Heart right ventricle (tissue), 16 donors: ENCODE results near the gene ERCC4. TPM values are rescaled to one million over a fixed set of nuclear protein-coding genes. Genes with fewer than 3 reads are reported as not detected.

ENCODE experiments used
- ATAC-seq, 8 donors: fragments of 200-7000 bp; cut with Tn5 transposase; one replicate each; pipeline ENCODE4 v1.9.1; 2020; ENCODE audit warnings: mild to moderate bottlenecking in 8 of 8, moderate library complexity in 8 of 8, moderate number of reproducible peaks in 1 of 8
- DNase-seq, 2 donors: peaks; one replicate each; pipeline ENCODE4 v3.0.0-alpha.2; 2020
- H3K27ac ChIP-seq, 10 donors: fragments of 200-600 bp; sonication (generic) in 2 of 10; one replicate each; pipeline versions ENCODE4 v1.5.0 to v1.8.0; 2020 to 2022; ENCODE audit warnings: mild to moderate bottlenecking in 3 of 10
- H3K27me3 ChIP-seq, 7 donors: fragments of 200-600 bp; one replicate each; pipeline ENCODE4 v1.8.0; 2021 to 2022; ENCODE audit warnings: mild to moderate bottlenecking in 2 of 7
- H3K36me3 ChIP-seq, 9 donors: fragments of 200-600 bp; sonication (generic) in 1 of 9; one replicate each; pipeline versions ENCODE4 v1.5.0 to v1.8.0; 2020 to 2022; ENCODE audit warnings: mild to moderate bottlenecking in 2 of 9
- H3K4me1 ChIP-seq, 9 donors: fragments of 200-600 bp; sonication (generic) in 1 of 9; one replicate each; pipeline versions ENCODE4 v1.5.0 to v1.8.0; 2020 to 2022; ENCODE audit warnings: mild to moderate bottlenecking in 4 of 9
- H3K4me3 ChIP-seq, 10 donors: fragments of 200-600 bp; sonication (generic) in 2 of 10; one replicate each; pipeline versions ENCODE4 v1.5.0 to v1.8.0; 2020 to 2022; ENCODE audit warnings: mild to moderate bottlenecking in 7 of 10, moderate library complexity in 2 of 10
- H3K9me3 ChIP-seq, 11 donors: fragments of 200-600 bp in 10 of 11; sonication (generic) in 2 of 11; one replicate each; pipeline versions ENCODE4 v1.5.0 to v1.8.0; 2013 to 2022; ENCODE audit warnings: mild to moderate bottlenecking in 2 of 11, control low read depth in 1 of 11, moderate library complexity in 1 of 11
- CTCF ChIP-seq, 9 donors: fragments of 200-600 bp; sonication (generic) in 2 of 9; IDR thresholded peaks; one replicate each; pipeline versions ENCODE4 v1.5.0 to v1.8.0; 2021 to 2022; ENCODE audit warnings: antibody characterized with exemption in 9 of 9, mild to moderate bottlenecking in 5 of 9, moderate library complexity in 1 of 9
- WGBS, 2 donors: extraction: QIAGEN DNeasy Blood & Tissue Kit; methylation state at CpG; one replicate each; pipeline ENCODE4 v1.1.7; 2013; ENCODE audit warnings: inconsistent platforms in 1 of 2; 5-methylcytosine and 5-hydroxymethylcytosine counted together
- intact Hi-C, 10 donors: fragments of 100-400 bp; cut with DNase I; formaldehyde crosslinking; loops; one replicate each; pipeline versions ENCODE4 v1.11.1 to v1.14.2; 2022
- polyA plus RNA-seq, 2 donors: library from polyadenylated mRNA; stranded (reverse); fragments of 200-250 nt; gene quantifications; one replicate each; pipeline ENCODE4 v1.2.3, GENCODE V29; 2013
- total RNA-seq, 10 donors: library from RNA; stranded (reverse); fragmentation: NEBNext Ultra II Directional in 3 of 10; extraction: Animal tissue kit (Norgen Biotek cat#: 25700) in 3 of 10; gene quantifications; one replicate each; pipeline versions ENCODE4 v1.2.1 to v1.2.4, GENCODE V29; 2021 to 2023
- donor health status: Arrhythmogenic right ventricular cardiomyopathy.
- donor health status: ischemic (EF 13 %, LVEDD 7.1; RV severe dilation, severe dysfunction).
- donor health status: healthy with polysubstance abuse.
- donor health status: DM: no; HTN: yes; CAD: no.
- donor health status: DM: no; HTN: no; CAD: no.
- donor health status: ischemic (EF 25% LVEDD 6.9; RV normal size, moderate dysfunction).
- donor health status: ischemic (EF 25% LVEDD 5.7; RV mildly dilated, moderate dysfunction).
- donor health status: healthy.
- donor health status: DM: yes; HTN: yes; CAD: no.
- donor health status: Ischemic cardiomyopathy.
- donor health status: ischemic (EF 35%, LVEDD 5.7; RV mildly dilated, moderate dysfunction).
- donor health status: nonischemic (EF 11% LVEDD 7.7; RV severe dilation, severe dysfunction).
- donor health status: DM: yes; HTN: yes; CAD: no.
- donor health status: PGD.
- donor health status: ischemic (EF 29% LVEDD 5.4; RV normal size, mild dysfunction).
- donor health status: nonischemic (EF 23%, LVEDD 6.1; RV moderate dilation, normal function).

The ERCC4 gene
- total and polyA plus RNA-seq, 12 donors: 1.3 to 13.1 (median 8.9) TPM

- peaks cover 5 to 79% (median 49%) of the 10 kb centered on the region in 9 donors for H3K4me1 ChIP-seq
- DNase-seq (no peak), ATAC-seq (no peak)
- H3K27ac ChIP-seq: peak overlapping the region in 6 of 10 donors; percentile 38 to 95 (median 74)
- H3K9me3 ChIP-seq: no peaks in the 10 kb centered on the region
- WGBS, 2 donors: 66 to 73% methylated on average over 5 of the region's 5 CpGs
- H3K36me3 ChIP-seq: no peaks in the 10 kb centered on the region
- H3K27me3 ChIP-seq: no peaks in the 10 kb centered on the region
- H3K4me3 ChIP-seq: no peak overlapping the region
- TF ChIP-seq CTCF (IDR thresholded peaks at IDR 0.05): no peak
- intact Hi-C loops: loop anchor here in 3 of 10 donors (5.0 kb wide), 2 partner anchors 36 to 61 kb away; no protein-coding TSS in a partner anchor
Measured at GRCh38 chr16:13997933-13998332, 78.0 kb downstream of the ERCC4 start.

GRCh38 chr16:13999071-13999894, 79.3 kb downstream of the ERCC4 start:
- no peak for TF ChIP-seq CTCF (IDR thresholded peaks at IDR 0.05)
- intact Hi-C loops: loop anchor here in 3 of 10 donors (5.0 kb wide), 2 partner anchors 37 to 62 kb away; no protein-coding TSS in a partner anchor
- no peak for DNase-seq
- H3K4me3 ChIP-seq: no peak overlapping the region
- 43 to 50% methylated on average over 10 of the region's 10 CpGs for whole genome bisulfite sequencing, 2 donors
- H3K4me1 ChIP-seq: peaks cover 5 to 83% (median 63%) of the 10 kb centered on the region in 9 donors
- H3K9me3 ChIP-seq: no peaks in the 10 kb centered on the region
- H3K27me3 ChIP-seq: no peaks in the 10 kb centered on the region
- no peaks in the 10 kb centered on the region for H3K36me3 ChIP-seq
- H3K27ac ChIP-seq: peak overlapping the region; percentile 68 to 95 (median 84)
- ATAC-seq: peak in 1 of 8 donors; percentile 4

- no peak for TF ChIP-seq CTCF (IDR thresholded peaks at IDR 0.05)
- H3K36me3 ChIP-seq: no peaks in the 10 kb centered on the region
- H3K4me3 ChIP-seq: peak overlapping the region in 2 of 10 donors; percentile 2 to 22
- WGBS, 2 donors: 22 to 38% methylated on average over 12 of the region's 12 CpGs
- intact Hi-C loops: loop anchor here in 6 of 10 donors (5.0 to 10.0 kb wide), 8 partner anchors 38 to 187 kb away; partner anchors contain the start of genes MRTFB (in 4 of the 6) and ERCC4 (in 3 of the 6)
- H3K27me3 ChIP-seq: no peaks in the 10 kb centered on the region
- H3K9me3 ChIP-seq: no peaks in the 10 kb centered on the region
- DNase-seq (peak; percentile 49 to 66), ATAC-seq (peak; percentile 51 to 89 (median 78))
- H3K4me1 ChIP-seq: peaks cover 7 to 83% (median 65%) of the 10 kb centered on the region in 9 donors
- H3K27ac ChIP-seq: peak overlapping the region; percentile 68 to 95 (median 84)
Measured at GRCh38 chr16:13999895-14000425, 80.0 kb downstream of the ERCC4 start.

GRCh38 chr16:14001521-14001920, 81.6 kb downstream of the ERCC4 start:
- Histone ChIP-seq H3K27me3 (no peaks in the 10 kb centered on the region), H3K4me1 (peaks cover 8 to 83% (median 66%) of the 10 kb centered on the region in 9 donors), H3K4me3 (no peak overlapping the region), H3K27ac (no peak overlapping the region), H3K36me3 (no peaks in the 10 kb centered on the region), H3K9me3 (no peaks in the 10 kb centered on the region)
- intact Hi-C loops: loop anchor here in 6 of 10 donors (5.0 to 10.0 kb wide), 7 partner anchors 44 to 186 kb away; partner anchors contain the start of genes MRTFB (in 4 of the 6) and ERCC4 (in 3 of the 6)
- 94 to 95% methylated on average over 10 of the region's 10 CpGs for WGBS, 2 donors
- no peak for TF ChIP-seq CTCF (IDR thresholded peaks at IDR 0.05)
- DNase-seq: no peak
- no peak for ATAC-seq
